HepG2 (cell line): ENCODE measurements around the gene VPS18. TPM values are rescaled to one million over a fixed set of nuclear protein-coding genes. Genes with fewer than 3 reads are reported as not detected.

Source experiments
- ATAC-seq: fragments of 200-7000 bp; cut with Tn5 transposase; 3 replicates; pipeline ENCODE4 v1.9.1; 2020; ENCODE audit warnings: mild to moderate bottlenecking, moderate library complexity
- BruUV-seq: library from RNA; stranded (reverse); fragments of 400-500 nt; replicated peaks from 2 replicates; lab custom pipeline; 2021; lab: Mats Ljungman, UMichigan
- CTCF ChIA-PET: fragments of 300-600 bp; formaldehyde crosslinking; extraction: SDS; loops from one replicate; lab custom pipeline; 2021; ENCODE audit warnings: low total read pairs, inconsistent platforms, low intra/inter-chr PET ratio; lab: Yijun Ruan, JAX
- POLR2A ChIA-PET: fragments of 350-600 bp; sonication (Branson Sonifier 250); formaldehyde crosslinking; loops from one replicate; lab custom pipeline; 2020; ENCODE audit warnings: antibody characterized with exemption, inconsistent platforms; lab: Yijun Ruan, JAX
- DNase-seq: peaks from one replicate; pipeline ENCODE4 v3.0.0-alpha.2; 2015; ENCODE audit warnings: low spot score
- FAIRE-seq: peaks from 3 replicates; lab custom pipeline; 2011; peaks lifted over from hg19 to GRCh38; lab: Jason Lieb, UNC
- H2AFZ ChIP-seq: one replicate; pipeline ENCODE4 v1.6.1; 2011; ENCODE audit warnings: low read length, inconsistent platforms
- H3K27ac ChIP-seq: fragments of 300-600 bp; 3 replicates; pipeline ENCODE4 v1.8.0; 2011; ENCODE audit warnings: mixed run types, mild to moderate bottlenecking, mixed read lengths, low read length, inconsistent platforms; ENCODE audit not compliant: insufficient read depth; ENCODE audit errors: extremely low read length
- H3K27me3 ChIP-seq, 2 experiments: fragments of 200-600 bp in 1 of 2; 2 replicates in 1 of 2; 3 replicates in 1 of 2; pipeline versions ENCODE4 v1.6.0 to v1.8.0; 2011; ENCODE audit warnings: low read length in 2 of 2, mild to moderate bottlenecking in 2 of 2, moderate library complexity in 2 of 2, inconsistent platforms in 1 of 2; ENCODE audit not compliant: insufficient read depth in 2 of 2, control insufficient read depth in 1 of 2
- H3K36me3 ChIP-seq, 2 experiments: fragments of 200-600 bp in 1 of 2; replicated peaks in 1 of 2; 2 replicates in 1 of 2; 3 replicates in 1 of 2; pipeline versions ENCODE4 v1.5.1 to v1.8.0; 2011; ENCODE audit warnings: low read length in 2 of 2, inconsistent platforms in 1 of 2; ENCODE audit not compliant: insufficient read depth in 2 of 2, control insufficient read depth in 1 of 2
- H3K4me1 ChIP-seq: 2 replicates; pipeline ENCODE4 v1.5.1; 2012; ENCODE audit warnings: low read length, inconsistent platforms; ENCODE audit not compliant: insufficient read depth
- H3K4me2 ChIP-seq: 2 replicates; pipeline ENCODE4 v1.6.0; 2011; ENCODE audit warnings: low read depth, low read length, inconsistent platforms
- H3K4me3 ChIP-seq, 3 experiments: fragments of 200-600 bp in 1 of 3; sonication (generic), shearing (Covaris generic) in 1 of 3; replicated peaks in 1 of 3; 2 replicates each; pipeline ENCODE4 v1.5.1; 2011 to 2016; ENCODE audit warnings: low read length in 3 of 3, inconsistent platforms in 2 of 3, low read depth in 2 of 3, mild to moderate bottlenecking in 2 of 3, control low read depth in 1 of 3, mixed read lengths in 1 of 3; ENCODE audit not compliant: insufficient read depth in 1 of 3
- H3K79me2 ChIP-seq: one replicate; pipeline ENCODE4 v1.6.1; 2011; ENCODE audit warnings: low read length, inconsistent platforms; ENCODE audit not compliant: insufficient read depth
- H3K9ac ChIP-seq: 2 replicates; pipeline ENCODE4 v1.6.0; 2011; ENCODE audit warnings: mild to moderate bottlenecking, low read depth, low read length, inconsistent platforms; ENCODE audit not compliant: insufficient read depth
- H3K9me3 ChIP-seq: 2 replicates; pipeline ENCODE4 v1.5.1; 2012; ENCODE audit warnings: mild to moderate bottlenecking, low read length
- H4K20me1 ChIP-seq: 2 replicates; pipeline ENCODE4 v1.6.0; 2011; ENCODE audit warnings: inconsistent platforms, mild to moderate bottlenecking, low read length, moderate library complexity; ENCODE audit not compliant: insufficient read depth
- GABPB1 ChIP-seq: IDR thresholded peaks from 2 replicates; pipeline ENCODE4 v1.6.1; 2016; ENCODE audit warnings: mild to moderate bottlenecking, missing genetic modification reagents, moderate library complexity, missing compliant biosample characterization
- MTA1 ChIP-seq: sonication (generic); formaldehyde crosslinking; IDR thresholded peaks from 2 replicates; pipeline ENCODE4 v1.4.0; 2020; ENCODE audit warnings: missing genetic modification reagents, mild to moderate bottlenecking, borderline replicate concordance
- MTF2 ChIP-seq: sonication (generic); formaldehyde crosslinking; IDR thresholded peaks from 2 replicates; pipeline ENCODE4 v1.5.0; 2020; ENCODE audit warnings: missing genetic modification reagents, borderline replicate concordance
- RARG ChIP-seq: sonication (generic); formaldehyde crosslinking; IDR thresholded peaks from 2 replicates; pipeline ENCODE4 v1.4.0; 2020; ENCODE audit warnings: low read depth, mild to moderate bottlenecking, missing genetic modification reagents
- RBM39 ChIP-seq: fragments of 200-400 bp; formaldehyde crosslinking; IDR thresholded peaks from one replicate; pipeline ENCODE4 v1.6.1; 2018; ENCODE audit warnings: antibody characterized with exemption, mild to moderate bottlenecking, low read depth, low read length; ENCODE audit not compliant: poor library complexity, severe bottlenecking
- RFXAP ChIP-seq: sonication (generic); formaldehyde crosslinking; IDR thresholded peaks from 2 replicates; pipeline ENCODE4 v1.4.0; 2020; ENCODE audit warnings: missing genetic modification reagents, borderline replicate concordance
- SRSF4 ChIP-seq: fragments of 200-400 bp; formaldehyde crosslinking; IDR thresholded peaks from one replicate; pipeline ENCODE4 v1.6.1; 2018; ENCODE audit warnings: mild to moderate bottlenecking, low read depth, low read length, moderate library complexity; ENCODE audit not compliant: poor library complexity, severe bottlenecking
- SYNCRIP ChIP-seq: fragments of 200-400 bp; formaldehyde crosslinking; IDR thresholded peaks from 2 replicates; pipeline ENCODE4 v1.6.1; 2018; ENCODE audit warnings: mild to moderate bottlenecking, low read depth, low read length; ENCODE audit not compliant: insufficient read depth
- TMF1 ChIP-seq: sonication (generic); formaldehyde crosslinking; IDR thresholded peaks from 2 replicates; pipeline ENCODE4 v1.8.1; 2022; ENCODE audit warnings: low read depth, missing genetic modification reagents
- ZFYVE20 ChIP-seq: sonication (generic); formaldehyde crosslinking; IDR thresholded peaks from 2 replicates; pipeline ENCODE4 v1.8.0; 2023; ENCODE audit warnings: low read depth, mild to moderate bottlenecking, moderate library complexity, missing genetic modification reagents, borderline replicate concordance
- ZNF20 ChIP-seq: sonication (generic); formaldehyde crosslinking; IDR thresholded peaks from 2 replicates; pipeline ENCODE4 v1.4.0; 2020; ENCODE audit warnings: mild to moderate bottlenecking, moderate library complexity, missing genetic modification reagents
- ZNF547 ChIP-seq: sonication (generic); formaldehyde crosslinking; IDR thresholded peaks from 2 replicates; pipeline ENCODE4 v1.5.1; 2020; ENCODE audit warnings: mild to moderate bottlenecking, missing genetic modification reagents
- ZNF652 ChIP-seq: IDR thresholded peaks from 2 replicates; pipeline ENCODE4 v1.6.1; 2016; ENCODE audit warnings: low read depth, borderline replicate concordance
- ZNF776 ChIP-seq: sonication (generic); formaldehyde crosslinking; IDR thresholded peaks from 2 replicates; pipeline ENCODE4 v1.4.0; 2020; ENCODE audit warnings: mild to moderate bottlenecking, missing genetic modification reagents
- ZNF777 ChIP-seq: sonication (generic); formaldehyde crosslinking; IDR thresholded peaks from 2 replicates; pipeline ENCODE4 v1.4.0; 2020; ENCODE audit warnings: missing genetic modification reagents
- ZNF816 ChIP-seq: sonication (generic); formaldehyde crosslinking; IDR thresholded peaks from 2 replicates; pipeline ENCODE4 v1.8.0; 2022; ENCODE audit warnings: missing genetic modification reagents, mild to moderate bottlenecking, borderline replicate concordance
- ZNF891 ChIP-seq: sonication (generic); formaldehyde crosslinking; IDR thresholded peaks from 2 replicates; pipeline ENCODE4 v1.5.0; 2020; ENCODE audit warnings: mild to moderate bottlenecking, missing genetic modification reagents
- WGBS: methylation state at CpG from one replicate; pipeline ENCODE4 v1.1.6; 2017; ENCODE audit warnings: low lambda C conversion rate; 5-methylcytosine and 5-hydroxymethylcytosine counted together
- in situ Hi-C: cut with HindIII; loops from 2 replicates; pipeline ENCODE4 v1.10.0; 2017; ENCODE audit warnings: low pct_unique_long_range_greater_than_20kb; ENCODE audit not compliant: extremely low pct_ligation_motif_present
- intact Hi-C: fragments of 100-400 bp; cut with micrococcal nuclease; formaldehyde crosslinking; loops from one replicate; pipeline ENCODE4 v1.10.0; 2022; ENCODE audit not compliant: unreplicated experiment
- polyA plus RNA-seq, 8 experiments: library from polyadenylated mRNA; depleted of rRNA in 3 of 8; stranded (reverse) in 7 of 8; unstranded in 1 of 8; fragments of >200 nt; fragmentation: Illumina TruSeq in 4 of 8; extraction: Trizol in 4 of 8; gene quantifications; 2 replicates each; pipeline versions ENCODE4 v1.2.1 to v1.2.3, GENCODE V29; 2011 to 2016; ENCODE audit warnings: low read depth in 4 of 8, missing spikeins in 1 of 8, mixed read lengths in 1 of 8; ENCODE audit not compliant: insufficient read depth in 1 of 8
- total RNA-seq, 5 experiments: library from RNA; depleted of rRNA; stranded (reverse); fragments of >200 nt; fragmentation: Illumina TruSeq; extraction: Trizol; gene quantifications; 2 replicates each; pipeline ENCODE4 v1.2.3, GENCODE V29; 2016; ENCODE audit warnings: low read depth in 1 of 5
- TF ChIP-seq, protein P1 (sequence below): sonication (generic); formaldehyde crosslinking; IDR thresholded peaks from 2 replicates; pipeline ENCODE4 v1.8.1; 2023; ENCODE audit warnings: missing genetic modification reagents, inconsistent platforms, borderline replicate concordance
- TF ChIP-seq, protein P2 (sequence below): sonication (generic); formaldehyde crosslinking; IDR thresholded peaks from 2 replicates; pipeline ENCODE4 v1.8.1; 2023; ENCODE audit warnings: missing genetic modification reagents, mild to moderate bottlenecking, borderline replicate concordance

Gene VPS18
- total and polyA plus RNA-seq, 2 of the 13 experiments (the other 11 are each of a cell fraction or from before 2014, with no cell fraction given): 5.8 to 17.0 TPM

DNA sequence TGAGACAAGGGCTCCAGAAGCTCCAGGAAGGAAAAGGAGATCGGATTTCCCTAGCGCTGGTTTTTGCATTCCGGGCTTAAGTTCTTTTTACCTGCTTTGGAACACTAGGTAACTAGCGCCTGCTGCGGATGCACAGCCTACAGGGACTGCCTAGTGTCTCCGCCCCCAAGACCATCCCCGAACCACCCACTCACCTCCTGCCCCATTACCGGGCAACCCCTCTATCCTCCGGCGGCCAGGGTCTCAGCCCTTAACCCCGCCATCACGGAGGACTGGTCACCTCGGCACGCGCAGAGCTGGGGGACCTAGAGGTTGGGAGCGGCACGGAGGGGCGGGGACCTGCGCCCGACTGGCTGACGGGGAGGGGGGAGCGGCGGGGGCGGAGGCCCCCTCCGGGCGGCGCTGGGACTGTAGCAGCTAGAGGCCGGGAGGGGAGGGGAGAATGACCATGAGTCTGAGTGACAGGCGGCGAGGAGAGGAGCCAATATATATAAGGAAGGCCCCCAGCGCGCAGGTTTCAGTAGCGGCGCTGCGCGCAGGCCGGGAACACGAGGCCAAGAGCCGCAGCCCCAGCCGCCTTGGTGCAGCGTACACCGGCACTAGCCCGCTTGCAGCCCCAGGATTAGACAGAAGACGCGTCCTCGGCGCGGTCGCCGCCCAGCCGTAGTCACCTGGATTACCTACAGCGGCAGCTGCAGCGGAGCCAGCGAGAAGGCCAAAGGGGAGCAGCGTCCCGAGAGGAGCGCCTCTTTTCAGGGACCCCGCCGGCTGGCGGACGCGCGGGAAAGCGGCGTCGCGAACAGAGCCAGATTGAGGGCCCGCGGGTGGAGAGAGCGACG, 34.8 kb downstream of the VPS18 start, which contains the start of gene DLL4 (continued):
- TF ChIP-seq ZNF547 (CRISPR knock-in tag) (no peak), RARG (CRISPR knock-in tag) (no peak), ZNF891 (CRISPR knock-in tag) (no peak; the same call in 1 of the 2 replicates), ZNF20 (CRISPR knock-in tag) (peak; percentile 24; the same call in 1 of the 2 replicates), TMF1 (CRISPR knock-in tag) (0 out of 2 replicates have a peak, but pooled peaks have one; percentile 45)
- TF ChIP-seq, all 625 proteins: peak for 60

DNA sequence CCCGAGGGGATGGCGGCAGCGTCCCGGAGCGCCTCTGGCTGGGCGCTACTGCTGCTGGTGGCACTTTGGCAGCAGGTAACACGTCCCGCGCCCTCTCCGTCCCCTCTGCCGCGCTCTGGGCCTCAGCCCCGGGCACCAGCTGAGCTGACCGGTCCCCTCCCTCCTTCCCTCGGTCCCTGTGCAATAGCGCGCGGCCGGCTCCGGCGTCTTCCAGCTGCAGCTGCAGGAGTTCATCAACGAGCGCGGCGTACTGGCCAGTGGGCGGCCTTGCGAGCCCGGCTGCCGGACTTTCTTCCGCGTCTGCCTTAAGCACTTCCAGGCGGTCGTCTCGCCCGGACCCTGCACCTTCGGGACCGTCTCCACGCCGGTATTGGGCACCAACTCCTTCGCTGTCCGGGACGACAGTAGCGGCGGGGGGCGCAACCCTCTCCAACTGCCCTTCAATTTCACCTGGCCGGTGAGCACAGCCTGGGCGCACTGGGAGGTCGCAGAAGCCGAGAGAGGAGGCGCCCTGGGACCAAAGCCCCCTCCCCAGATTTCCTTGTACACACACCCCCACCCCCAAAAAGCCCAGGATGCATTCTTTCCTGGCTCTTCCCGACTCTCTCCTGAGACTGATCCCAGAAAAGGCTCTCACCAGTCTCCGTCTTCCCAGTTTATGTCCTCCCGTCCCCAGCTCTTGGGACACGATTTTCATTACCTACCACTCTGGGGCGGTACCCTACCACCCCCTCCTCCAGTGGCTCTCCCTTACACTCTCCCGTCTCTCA, 35.6 kb downstream of the VPS18 start:
- intact Hi-C loops: loop anchor here (2.0 kb wide), 1 partner anchor 19 kb away; no protein-coding TSS in a partner anchor
- CTCF ChIA-PET: interaction anchor here (0.8 to 1.0 kb wide), 2 partner anchors 26 to 93 kb away, joined by 3 read pairs; no protein-coding TSS in a partner anchor
- Histone ChIP-seq H3K4me1 (peaks cover 90% of the 10 kb centered on the region), H3K79me2 (no peaks in the 10 kb centered on the region), H3K4me3 (peak overlapping the region; percentile 49 to 72 (median 57)), H4K20me1 (no peaks in the 10 kb centered on the region), H3K36me3 (no peaks in the 10 kb centered on the region), H3K27ac (no peak overlapping the region), H3K9ac (no peak overlapping the region), H2AFZ (no peak overlapping the region), H3K27me3 (peaks cover 9 to 66% of the 10 kb centered on the region in 2 experiments), H3K9me3 (no peaks in the 10 kb centered on the region), H3K4me2 (peak overlapping the region; percentile 82)
- no TSS peak for BruUV-seq
- DNase-seq: no peak
- no peak for FAIRE-seq
- in situ Hi-C loops: no loop called here
- peak; percentile 38 for ATAC-seq
- WGBS: 11% methylated on average over 9 of the region's 56 CpGs
- POLR2A ChIA-PET: interaction anchor here (0.9 to 2.6 kb wide), 7 partner anchors 11 to 123 kb away, joined by 3 to 10 read pairs (median 4); partner anchors contain the start of genes DNAJC17 and ZFYVE19
- TF ChIP-seq RBM39 (peak; percentile 18), SRSF4 (no peak), ZFYVE20 (CRISPR knock-in tag) (no peak), GABPB1 (CRISPR knock-in tag) (peak; percentile 25; the same call in 1 of the 2 replicates), RFXAP (CRISPR knock-in tag) (0 out of 2 replicates have a peak, but pooled peaks have one; percentile 24), SYNCRIP (no peak), ZNF777 (peak; percentile 74), MTA1 (CRISPR knock-in tag) (0 out of 2 replicates have a peak, but pooled peaks have one; percentile 72), ZNF652 (CRISPR knock-in tag) (no peak), MTF2 (peak; percentile 91; the same call in 1 of the 2 replicates), ZNF816 (CRISPR knock-in tag) (0 out of 2 replicates have a peak, but pooled peaks have one; percentile 35), ZNF776 (CRISPR knock-in tag) (0 out of 2 replicates have a peak, but pooled peaks have one; percentile 60)
- TF ChIP-seq, protein P1, sequence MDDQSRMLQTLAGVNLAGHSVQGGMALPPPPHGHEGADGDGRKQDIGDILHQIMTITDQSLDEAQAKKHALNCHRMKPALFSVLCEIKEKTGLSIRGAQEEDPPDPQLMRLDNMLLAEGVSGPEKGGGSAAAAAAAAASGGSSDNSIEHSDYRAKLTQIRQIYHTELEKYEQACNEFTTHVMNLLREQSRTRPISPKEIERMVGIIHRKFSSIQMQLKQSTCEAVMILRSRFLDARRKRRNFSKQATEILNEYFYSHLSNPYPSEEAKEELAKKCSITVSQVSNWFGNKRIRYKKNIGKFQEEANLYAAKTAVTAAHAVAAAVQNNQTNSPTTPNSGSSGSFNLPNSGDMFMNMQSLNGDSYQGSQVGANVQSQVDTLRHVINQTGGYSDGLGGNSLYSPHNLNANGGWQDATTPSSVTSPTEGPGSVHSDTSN (CRISPR knock-in tag): no peak
- TF ChIP-seq, protein P2, sequence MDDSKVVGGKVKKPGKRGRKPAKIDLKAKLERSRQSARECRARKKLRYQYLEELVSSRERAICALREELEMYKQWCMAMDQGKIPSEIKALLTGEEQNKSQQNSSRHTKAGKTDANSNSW (CRISPR knock-in tag): no peak
